ENCODE data around the gene FRMD1.

- no peak for TF ChIP-seq CTCF (IDR thresholded peaks at IDR 0.05; ENCODE audit: insufficient read depth, low read length)
- no peak for TF ChIP-seq REST (IDR thresholded peaks at IDR 0.05; ENCODE audit: insufficient replicate concordance, low read depth)
- no peak for TF ChIP-seq POLR2AphosphoS5 (IDR thresholded peaks at IDR 0.05; ENCODE audit: low read depth)
- TF ChIP-seq SPI1 (IDR thresholded peaks at IDR 0.05; ENCODE audit: borderline replicate concordance, low read depth): no peak
Measured at GRCh38 chr6:168099201-168100010, 20.4 kb upstream of the FRMD1 start.
